Measurements from ENCODE around the gene MEIS2.

The MEIS2 gene

GRCh38 chr15:36964626-36965025 lies 135.7 kb downstream of the MEIS2 start:
- DNase-seq (ENCODE audit: low spot score), result no peak

- peak; percentile 14 for DNase-seq (ENCODE audit: low spot score)
Observed at GRCh38 chr15:36961956-36962355, 138.4 kb downstream of the MEIS2 start.

- no peak for DNase-seq (ENCODE audit: low spot score)
Observed at GRCh38 chr15:36960947-36961227, 139.5 kb downstream of the MEIS2 start.

- DNase-seq (ENCODE audit: low spot score), result no peak
Observed at GRCh38 chr15:36960179-36960946, 140.0 kb downstream of the MEIS2 start.

- DNase-seq (ENCODE audit: low spot score), result no peak
Observed at GRCh38 chr15:36959746-36960145, 140.6 kb downstream of the MEIS2 start.

GRCh38 chr15:36958606-36959005 lies 141.7 kb downstream of the MEIS2 start:
- DNase-seq (ENCODE audit: low spot score), result no peak

- DNase-seq (ENCODE audit: low spot score), result no peak
Observed at GRCh38 chr15:36954486-36954885, 145.9 kb downstream of the MEIS2 start.

- DNase-seq (ENCODE audit: low spot score), result no peak
Observed at GRCh38 chr15:36953346-36953745, 147.0 kb downstream of the MEIS2 start.

GRCh38 chr15:36951731-36952247 lies 148.6 kb downstream of the MEIS2 start:
- peak; percentile 46 for DNase-seq (ENCODE audit: low spot score)

- no peak for DNase-seq (ENCODE audit: low spot score)
Observed at GRCh38 chr15:36950371-36950770, 150.0 kb downstream of the MEIS2 start.

GRCh38 chr15:36948982-36949381 lies 151.4 kb downstream of the MEIS2 start:
- DNase-seq (ENCODE audit: low spot score), result no peak

- DNase-seq (ENCODE audit: low spot score), result no peak
Observed at GRCh38 chr15:36947035-36947719, 153.2 kb downstream of the MEIS2 start.

GRCh38 chr15:36944442-36944841 lies 155.9 kb downstream of the MEIS2 start:
- DNase-seq (ENCODE audit: low spot score), result no peak

GRCh38 chr15:36943508-36944361 lies 156.6 kb downstream of the MEIS2 start:
- DNase-seq (ENCODE audit: low spot score), result no peak

- no peak for DNase-seq (ENCODE audit: low spot score)
Observed at GRCh38 chr15:36942248-36942827, 158.0 kb downstream of the MEIS2 start.

- DNase-seq (ENCODE audit: low spot score), result no peak
Observed at GRCh38 chr15:36941798-36942197, 158.6 kb downstream of the MEIS2 start.

- DNase-seq (ENCODE audit: low spot score), result no peak
Observed at GRCh38 chr15:36940636-36941260, 159.6 kb downstream of the MEIS2 start.

GRCh38 chr15:36940219-36940618 lies 160.1 kb downstream of the MEIS2 start:
- DNase-seq (ENCODE audit: low spot score), result no peak

GRCh38 chr15:36938764-36939163 lies 161.6 kb downstream of the MEIS2 start:
- DNase-seq (ENCODE audit: low spot score), result no peak

GRCh38 chr15:36938131-36938530 lies 162.2 kb downstream of the MEIS2 start:
- DNase-seq (ENCODE audit: low spot score), result no peak

- peak; percentile 51 for DNase-seq (ENCODE audit: low spot score)
Observed at GRCh38 chr15:36936613-36937012, 163.7 kb downstream of the MEIS2 start.

All from GM03348 (cell line).